ENCODE results near the gene ZNF597.
A peak's percentile ranks its signal among the peaks of the same experiment; 100 is the strongest.

ZNF597 gene

GRCh38 chr16:3454093-3454492 is 10.8 kb upstream of the ZNF597 start:
- no peak for DNase-seq

GRCh38 chr16:3444032-3444388 is 706 bp upstream of the ZNF597 start:
- no peak for DNase-seq

GRCh38 chr16:3439637-3440036 is 3.7 kb downstream of the ZNF597 start:
- no peak for DNase-seq

- DNase-seq: no peak
Observed at GRCh38 chr16:3434373-3434772, 8.9 kb downstream of the ZNF597 start.

GRCh38 chr16:3431779-3432219 is 11.5 kb downstream of the ZNF597 start:
- no peak for DNase-seq

GRCh38 chr16:3413730-3414379 is 29.4 kb downstream of the ZNF597 start:
- DNase-seq: no peak

GRCh38 chr16:3408561-3409197 is 34.6 kb downstream of the ZNF597 start:
- DNase-seq: no peak

GRCh38 chr16:3401719-3402397 is 41.4 kb downstream of the ZNF597 start:
- DNase-seq: no peak

- DNase-seq: peak; percentile 91
Observed at GRCh38 chr16:3400779-3401688, 42.3 kb downstream of the ZNF597 start, which contains the start of the genes ZNF174 and ZSCAN32. TSS of gene ZNF174 (plus strand) at chr16:3401215. CDS start at chr16:3402005, 790 bp downstream. TSS of gene ZSCAN32 (minus strand) at chr16:3401004. CDS start at chr16:3397557, 3,447 bp downstream.

GRCh38 chr16:3400446-3400778 is 42.9 kb downstream of the ZNF597 start:
- no peak for DNase-seq

- DNase-seq: no peak
Observed at GRCh38 chr16:3389663-3390338, 53.5 kb downstream of the ZNF597 start.

- no peak for DNase-seq
Observed at GRCh38 chr16:3388325-3388724, 55.0 kb downstream of the ZNF597 start.

- no peak for DNase-seq
Observed at GRCh38 chr16:3383045-3383448, 60.3 kb downstream of the ZNF597 start.
